Breast epithelium (tissue), 4 donors: Measurements from ENCODE around the gene P2RY2. TPM values are rescaled to one million over a fixed set of nuclear protein-coding genes. Genes with fewer than 3 reads are reported as not detected.

ENCODE experiments used
- DNase-seq, 2 donors: peaks; one replicate each; pipeline ENCODE4 v3.0.0-alpha.2; 2019; ENCODE audit warnings: low spot score in 2 of 2
- H3K27ac ChIP-seq, 2 donors: fragments of 200-600 bp; sonication (generic) in 1 of 2; one replicate each; pipeline ENCODE4 v1.5.1; 2016 to 2019; ENCODE audit warnings: mild to moderate bottlenecking in 1 of 2
- H3K27me3 ChIP-seq, 2 donors: fragments of 200-600 bp; sonication (generic) in 1 of 2; one replicate each; pipeline versions ENCODE4 v1.5.1 to v1.6.0; 2017 to 2019; ENCODE audit warnings: control low read depth in 1 of 2, mild to moderate bottlenecking in 1 of 2
- H3K36me3 ChIP-seq: fragments of 200-600 bp; one replicate; pipeline ENCODE4 v1.5.1; 2019
- H3K4me1 ChIP-seq, 2 donors: fragments of 200-600 bp; sonication (generic); one replicate each; pipeline ENCODE4 v1.5.1; 2016 to 2019; ENCODE audit warnings: control low read depth in 1 of 2
- H3K4me3 ChIP-seq, 3 donors: fragments of 200-600 bp; sonication (generic); 1 replicate in 2 of 3; 2 replicates in 1 of 3; pipeline ENCODE4 v1.5.1; 2016 to 2019; ENCODE audit warnings: mild to moderate bottlenecking in 3 of 3, moderate library complexity in 2 of 3
- H3K9me3 ChIP-seq, 2 donors: fragments of 200-600 bp; sonication (generic) in 1 of 2; one replicate each; pipeline ENCODE4 v1.5.1; 2016 to 2019; ENCODE audit warnings: control low read depth in 1 of 2
- CTCF ChIP-seq, 3 donors: fragments of 450-650 bp; IDR thresholded peaks; one replicate each; pipeline ENCODE4 v1.5.1; 2016 to 2017; ENCODE audit warnings: antibody characterized with exemption in 3 of 3, mild to moderate bottlenecking in 3 of 3, moderate library complexity in 3 of 3
- POLR2A ChIP-seq: fragments of 450-650 bp; IDR thresholded peaks from one replicate; pipeline ENCODE4 v1.6.1; 2016; ENCODE audit warnings: antibody characterized with exemption, mild to moderate bottlenecking, moderate library complexity
- POLR2AphosphoS5 ChIP-seq, 3 donors: sonication (generic); formaldehyde crosslinking; IDR thresholded peaks; one replicate each; pipeline ENCODE4 v1.6.1; 2017; ENCODE audit warnings: antibody characterized with exemption in 3 of 3
- intact Hi-C: fragments of 100-400 bp; cut with DNase I; formaldehyde crosslinking; loops from one replicate; pipeline ENCODE4 v1.15.1; 2023; ENCODE audit warnings: low total_unique reads
- total RNA-seq, 3 donors: library from RNA; depleted of rRNA; stranded (reverse); fragments of >200 nt; gene quantifications; one replicate each; pipeline ENCODE4 v1.1.0, GENCODE V29; 2016

The P2RY2 gene
- total RNA-seq, 3 donors from 2014 or later, result 0.32 to 7.6 (median 5.2) TPM

- intact Hi-C loops, result no loop called here
- no peaks in the 10 kb centered on the region for H3K36me3 ChIP-seq
- no peak for TF ChIP-seq POLR2A
- TF ChIP-seq CTCF (IDR thresholded peaks at IDR 0.05), result no peak
- TF ChIP-seq POLR2AphosphoS5 (IDR thresholded peaks at IDR 0.05), result no peak
- H3K9me3 ChIP-seq, result no peaks in the 10 kb centered on the region
- H3K4me1 ChIP-seq, result peaks cover 0 to 5% of the 10 kb centered on the region in 2 donors
- DNase-seq, result peak in 1 of 2 donors; percentile 25
- H3K4me3 ChIP-seq, result no peak overlapping the region
- H3K27ac ChIP-seq, result no peak overlapping the region
- H3K27me3 ChIP-seq, result peaks cover 4 to 17% of the 10 kb centered on the region in 2 donors
Measured at GRCh38 chr11:73265853-73266645, 48.0 kb downstream of the P2RY2 start.

- Histone ChIP-seq H3K27ac (no peak overlapping the region), H3K4me3 (no peak overlapping the region), H3K27me3 (peaks cover 4 to 17% of the 10 kb centered on the region in 2 donors), H3K4me1 (peaks cover 0 to 5% of the 10 kb centered on the region in 2 donors), H3K36me3 (no peaks in the 10 kb centered on the region), H3K9me3 (no peaks in the 10 kb centered on the region)
- intact Hi-C loops, result no loop called here
- DNase-seq, result no peak
- TF ChIP-seq CTCF (IDR thresholded peaks at IDR 0.05) (no peak), POLR2A (no peak), POLR2AphosphoS5 (IDR thresholded peaks at IDR 0.05) (no peak)
Measured at GRCh38 chr11:73266646-73267020, 48.6 kb downstream of the P2RY2 start.

DNA sequence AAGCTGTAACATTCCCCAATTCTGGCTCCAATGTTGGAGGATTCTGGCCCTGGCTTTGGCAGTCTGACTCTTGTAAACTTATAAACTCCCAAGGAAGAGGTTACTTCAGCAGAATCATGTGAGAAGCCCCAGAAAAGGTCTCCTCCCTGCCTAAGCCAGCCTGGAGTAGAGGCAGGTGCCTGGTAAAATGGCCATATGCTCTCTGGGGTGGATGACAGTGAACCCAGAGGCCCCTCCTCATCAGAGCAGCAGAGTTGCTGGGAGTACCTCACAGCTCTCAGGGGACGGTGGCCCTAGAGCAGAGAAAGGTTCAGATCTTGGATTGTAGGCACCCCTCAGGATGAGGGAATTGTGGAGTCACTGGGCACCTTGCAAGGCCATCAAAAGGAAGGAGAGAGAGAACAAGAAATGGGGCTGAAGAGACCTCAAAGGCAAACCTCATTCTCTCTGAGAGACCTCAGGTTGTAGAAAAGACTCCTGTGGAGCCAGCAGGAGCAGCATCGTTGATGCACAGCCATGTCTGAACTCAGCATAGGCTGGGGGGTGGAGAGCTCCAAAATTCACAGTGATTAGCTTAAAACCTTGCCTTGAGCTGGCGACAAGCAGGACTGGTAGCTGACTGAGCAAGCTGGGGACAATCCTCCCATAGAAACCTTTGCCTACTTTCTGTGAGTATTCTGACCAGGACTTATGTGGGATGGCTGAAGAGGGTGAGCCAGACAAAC is 49.2 kb downstream of the P2RY2 start:
- Histone ChIP-seq H3K27me3 (peaks cover 4 to 17% of the 10 kb centered on the region in 2 donors), H3K27ac (no peak overlapping the region)

GRCh38 chr11:73267906-73268540 is 49.9 kb downstream of the P2RY2 start:
- Histone ChIP-seq H3K27me3 (peaks cover 4 to 17% of the 10 kb centered on the region in 2 donors), H3K9me3 (no peaks in the 10 kb centered on the region), H3K4me3 (no peak overlapping the region), H3K36me3 (no peaks in the 10 kb centered on the region), H3K27ac (no peak overlapping the region), H3K4me1 (peaks cover 0 to 5% of the 10 kb centered on the region in 2 donors)
- no peak for TF ChIP-seq POLR2AphosphoS5 (IDR thresholded peaks at IDR 0.05)
- no peak for TF ChIP-seq CTCF (IDR thresholded peaks at IDR 0.05)
- no peak for TF ChIP-seq POLR2A
- intact Hi-C loops, result no loop called here
- no peak for DNase-seq

More for the DNA sequence above, 49.2 kb downstream of the P2RY2 start:
- intact Hi-C loops, result no loop called here
- Histone ChIP-seq H3K9me3 (no peaks in the 10 kb centered on the region), H3K36me3 (no peaks in the 10 kb centered on the region), H3K4me1 (peaks cover 0 to 5% of the 10 kb centered on the region in 2 donors), H3K4me3 (no peak overlapping the region)
- TF ChIP-seq POLR2AphosphoS5 (IDR thresholded peaks at IDR 0.05) (no peak), POLR2A (no peak), CTCF (IDR thresholded peaks at IDR 0.05) (no peak)
- no peak for DNase-seq
